22Rv1 (cell line): Measurements from ENCODE around the gene MAN1B1.

ENCODE experiments used
- ZFX ChIP-seq: fragments of 450-650 bp; IDR thresholded peaks from 2 replicates; pipeline ENCODE4 v1.6.1; 2017; ENCODE audit warnings: antibody characterized with exemption, borderline replicate concordance
- TF ChIP-seq, protein P1 (sequence below): fragments of 450-650 bp; IDR thresholded peaks from 2 replicates; pipeline ENCODE4 v1.5.1; 2017; ENCODE audit warnings: mild to moderate bottlenecking

DNA sequence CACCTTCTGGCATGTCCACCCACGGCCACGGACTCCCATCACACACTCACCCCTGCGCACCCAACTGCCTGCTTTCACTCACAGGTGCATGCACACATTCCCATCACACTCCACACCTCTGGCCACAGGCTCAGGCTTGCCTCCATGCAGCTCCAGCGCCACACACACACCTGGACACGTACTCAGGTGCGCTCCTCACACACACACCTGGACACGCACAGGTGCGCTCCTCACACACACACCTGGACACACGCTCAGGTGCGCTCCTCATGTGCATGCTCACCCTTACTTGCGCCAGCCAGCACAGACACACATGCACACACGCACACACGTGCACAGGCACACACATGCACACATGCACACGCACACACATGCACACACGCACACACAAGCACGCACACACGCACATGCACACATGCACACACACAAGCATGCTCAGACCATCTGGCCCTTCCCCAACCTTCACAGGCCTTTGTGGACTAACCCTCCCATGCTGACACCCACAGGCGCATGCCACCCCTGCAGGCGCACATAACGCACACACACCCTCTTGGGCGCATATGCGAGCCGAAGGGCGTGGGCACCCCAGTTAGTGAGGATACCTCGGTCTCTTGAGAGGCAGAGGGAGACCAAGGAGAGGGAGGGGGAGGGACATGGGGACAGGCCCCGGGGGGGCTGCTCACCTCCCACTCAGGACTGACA is 60.5 kb downstream of the MAN1B1 start:
- TF ChIP-seq, protein P1, sequence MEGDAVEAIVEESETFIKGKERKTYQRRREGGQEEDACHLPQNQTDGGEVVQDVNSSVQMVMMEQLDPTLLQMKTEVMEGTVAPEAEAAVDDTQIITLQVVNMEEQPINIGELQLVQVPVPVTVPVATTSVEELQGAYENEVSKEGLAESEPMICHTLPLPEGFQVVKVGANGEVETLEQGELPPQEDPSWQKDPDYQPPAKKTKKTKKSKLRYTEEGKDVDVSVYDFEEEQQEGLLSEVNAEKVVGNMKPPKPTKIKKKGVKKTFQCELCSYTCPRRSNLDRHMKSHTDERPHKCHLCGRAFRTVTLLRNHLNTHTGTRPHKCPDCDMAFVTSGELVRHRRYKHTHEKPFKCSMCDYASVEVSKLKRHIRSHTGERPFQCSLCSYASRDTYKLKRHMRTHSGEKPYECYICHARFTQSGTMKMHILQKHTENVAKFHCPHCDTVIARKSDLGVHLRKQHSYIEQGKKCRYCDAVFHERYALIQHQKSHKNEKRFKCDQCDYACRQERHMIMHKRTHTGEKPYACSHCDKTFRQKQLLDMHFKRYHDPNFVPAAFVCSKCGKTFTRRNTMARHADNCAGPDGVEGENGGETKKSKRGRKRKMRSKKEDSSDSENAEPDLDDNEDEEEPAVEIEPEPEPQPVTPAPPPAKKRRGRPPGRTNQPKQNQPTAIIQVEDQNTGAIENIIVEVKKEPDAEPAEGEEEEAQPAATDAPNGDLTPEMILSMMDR: no peak
- TF ChIP-seq ZFX: no peak
